Measurements from ENCODE around the gene SMAP1.

GRCh38 chr6:70622461-70622860 lies 45.2 kb upstream of the SMAP1 start:
- TF ChIP-seq SIN3A (IDR thresholded peaks at IDR 0.05; ENCODE audit: borderline replicate concordance, insufficient read depth, low read length) (no peak), TAF1 (IDR thresholded peaks at IDR 0.05; ENCODE audit: borderline replicate concordance, insufficient read depth, low read length) (no peak), POLR2AphosphoS5 (IDR thresholded peaks at IDR 0.05; ENCODE audit: low read depth, low read length) (no peak)
- TF ChIP-seq, protein P1, sequence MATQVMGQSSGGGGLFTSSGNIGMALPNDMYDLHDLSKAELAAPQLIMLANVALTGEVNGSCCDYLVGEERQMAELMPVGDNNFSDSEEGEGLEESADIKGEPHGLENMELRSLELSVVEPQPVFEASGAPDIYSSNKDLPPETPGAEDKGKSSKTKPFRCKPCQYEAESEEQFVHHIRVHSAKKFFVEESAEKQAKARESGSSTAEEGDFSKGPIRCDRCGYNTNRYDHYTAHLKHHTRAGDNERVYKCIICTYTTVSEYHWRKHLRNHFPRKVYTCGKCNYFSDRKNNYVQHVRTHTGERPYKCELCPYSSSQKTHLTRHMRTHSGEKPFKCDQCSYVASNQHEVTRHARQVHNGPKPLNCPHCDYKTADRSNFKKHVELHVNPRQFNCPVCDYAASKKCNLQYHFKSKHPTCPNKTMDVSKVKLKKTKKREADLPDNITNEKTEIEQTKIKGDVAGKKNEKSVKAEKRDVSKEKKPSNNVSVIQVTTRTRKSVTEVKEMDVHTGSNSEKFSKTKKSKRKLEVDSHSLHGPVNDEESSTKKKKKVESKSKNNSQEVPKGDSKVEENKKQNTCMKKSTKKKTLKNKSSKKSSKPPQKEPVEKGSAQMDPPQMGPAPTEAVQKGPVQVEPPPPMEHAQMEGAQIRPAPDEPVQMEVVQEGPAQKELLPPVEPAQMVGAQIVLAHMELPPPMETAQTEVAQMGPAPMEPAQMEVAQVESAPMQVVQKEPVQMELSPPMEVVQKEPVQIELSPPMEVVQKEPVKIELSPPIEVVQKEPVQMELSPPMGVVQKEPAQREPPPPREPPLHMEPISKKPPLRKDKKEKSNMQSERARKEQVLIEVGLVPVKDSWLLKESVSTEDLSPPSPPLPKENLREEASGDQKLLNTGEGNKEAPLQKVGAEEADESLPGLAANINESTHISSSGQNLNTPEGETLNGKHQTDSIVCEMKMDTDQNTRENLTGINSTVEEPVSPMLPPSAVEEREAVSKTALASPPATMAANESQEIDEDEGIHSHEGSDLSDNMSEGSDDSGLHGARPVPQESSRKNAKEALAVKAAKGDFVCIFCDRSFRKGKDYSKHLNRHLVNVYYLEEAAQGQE (IDR thresholded peaks at IDR 0.05; ENCODE audit: insufficient read depth in 1 of 2, low read depth in 2 of 2, low read length in 2 of 2), result no peak

Measured in PFSK-1 (cell line).